Fibroblast of skin of right quadriceps (primary cell): ENCODE data around the gene PNCK.
"Not testable (repeated sequence)": the region's sequence is repeated elsewhere in the genome, so short reads cannot be mapped to it uniquely, and the experiment has no call there.

Source experiments
- DNase-seq: peaks from one replicate; pipeline ENCODE4 v3.0.0-alpha.2; 2013

Gene PNCK

GRCh38 chrX:153685751-153686696, 12.4 kb upstream of the PNCK start:
- no peak for DNase-seq

- no peak for DNase-seq
These were observed 11.5 kb upstream of the PNCK start for GRCh38 chrX:153685156-153685536.

GRCh38 chrX:153684467-153685155, 11.0 kb upstream of the PNCK start:
- no peak for DNase-seq

- not testable (repeated sequence) for DNase-seq
These were observed 9.9 kb upstream of the PNCK start for GRCh38 chrX:153683486-153683885.

- DNase-seq, result no peak
These were observed 7.6 kb upstream of the PNCK start for GRCh38 chrX:153681175-153681574.

GRCh38 chrX:153674219-153674851, 722 bp upstream of the PNCK start:
- no peak for DNase-seq

- DNase-seq, result no peak
These were observed 834 bp downstream of the PNCK start for GRCh38 chrX:153672531-153673427.

- no peak for DNase-seq
These were observed 1.8 kb downstream of the PNCK start for GRCh38 chrX:153671589-153672530.

- DNase-seq, result no peak
These were observed 2.6 kb downstream of the PNCK start for GRCh38 chrX:153670748-153671588.

- no peak for DNase-seq
These were observed 3.5 kb downstream of the PNCK start for GRCh38 chrX:153669901-153670731.

- no peak for DNase-seq
These were observed 4.3 kb downstream of the PNCK start for GRCh38 chrX:153669174-153669890.

- DNase-seq, result no peak
These were observed 5.0 kb downstream of the PNCK start for GRCh38 chrX:153668423-153669173.

GRCh38 chrX:153667956-153668396, 5.6 kb downstream of the PNCK start:
- DNase-seq, result peak; percentile 59

GRCh38 chrX:153667281-153667955, 6.2 kb downstream of the PNCK start:
- no peak for DNase-seq

- DNase-seq, result no peak
These were observed 7.8 kb downstream of the PNCK start for GRCh38 chrX:153665726-153666306.

- DNase-seq, result peak; percentile 7
These were observed 11.3 kb downstream of the PNCK start for GRCh38 chrX:153662266-153662665.

GRCh38 chrX:153659268-153659667, 14.3 kb downstream of the PNCK start:
- DNase-seq, result no peak
